Activated CD4-positive, alpha-beta T cell treated with anti-CD3 and anti-CD28 coated beads, Interleukin-2, amount 50 U/mL, for 48 hours (primary cell): ENCODE measurements around the gene CPEB3.
"Not testable (repeated sequence)": the region's sequence is repeated elsewhere in the genome, so short reads cannot be mapped to it uniquely, and the experiment has no call there.

Experiments used
- DNase-seq, 2 experiments: peaks; one replicate each; pipeline ENCODE4 v3.0.0-alpha.2; 2020

Gene CPEB3

GRCh38 chr10:92134049-92134448, 156.8 kb downstream of the CPEB3 start:
- not testable (repeated sequence) for DNase-seq

- DNase-seq = no peak
These were observed 159.5 kb downstream of the CPEB3 start for GRCh38 chr10:92131275-92131820.

- no peak for DNase-seq
These were observed 160.1 kb downstream of the CPEB3 start for GRCh38 chr10:92130622-92131274.

- no peak for DNase-seq
These were observed 164.7 kb downstream of the CPEB3 start for GRCh38 chr10:92126100-92126650.

GRCh38 chr10:92125144-92125543, 165.7 kb downstream of the CPEB3 start:
- no peak for DNase-seq

GRCh38 chr10:92124616-92125143, 166.2 kb downstream of the CPEB3 start:
- DNase-seq = no peak

- DNase-seq = no peak
These were observed 166.9 kb downstream of the CPEB3 start for GRCh38 chr10:92124020-92124419.

GRCh38 chr10:92122941-92123450, 167.9 kb downstream of the CPEB3 start:
- DNase-seq = no peak

- DNase-seq = no peak
These were observed 169.0 kb downstream of the CPEB3 start for GRCh38 chr10:92121686-92122492.

GRCh38 chr10:92119340-92119739, 171.5 kb downstream of the CPEB3 start:
- no peak for DNase-seq

- DNase-seq = not testable (repeated sequence)
These were observed 176.0 kb downstream of the CPEB3 start for GRCh38 chr10:92114917-92115316.

- no peak for DNase-seq
These were observed 176.8 kb downstream of the CPEB3 start for GRCh38 chr10:92113911-92114600.

GRCh38 chr10:92112462-92112861, 178.4 kb downstream of the CPEB3 start:
- no peak for DNase-seq

- no peak for DNase-seq
These were observed 179.4 kb downstream of the CPEB3 start for GRCh38 chr10:92111336-92111939.

GRCh38 chr10:92110039-92110794, 180.7 kb downstream of the CPEB3 start:
- DNase-seq = no peak

- no peak for DNase-seq
These were observed 182.1 kb downstream of the CPEB3 start for GRCh38 chr10:92108747-92109146.

GRCh38 chr10:92108120-92108519, 182.8 kb downstream of the CPEB3 start:
- no peak for DNase-seq

- DNase-seq = no peak
These were observed 187.3 kb downstream of the CPEB3 start for GRCh38 chr10:92103376-92104090.

- no peak for DNase-seq
These were observed 188.2 kb downstream of the CPEB3 start for GRCh38 chr10:92102601-92103213.

GRCh38 chr10:92094960-92095359, 195.9 kb downstream of the CPEB3 start:
- no peak for DNase-seq
